GM23248 (cell line): ENCODE measurements around the gene TNS3.

ENCODE experiments used
- EZH2 ChIP-seq: fragments of 200-600 bp; sonication (generic); IDR thresholded peaks from 2 replicates; pipeline ENCODE4 v1.6.1; 2018; ENCODE audit warnings: antibody characterized with exemption, mild to moderate bottlenecking; ENCODE audit not compliant: insufficient read depth, poor library complexity, severe bottlenecking
- EZH2phosphoT487 ChIP-seq: fragments of 200-600 bp; sonication (generic); IDR thresholded peaks from 2 replicates; pipeline ENCODE4 v1.6.1; 2018; ENCODE audit warnings: antibody characterized with exemption, moderate library complexity, mild to moderate bottlenecking, low read depth; ENCODE audit not compliant: insufficient read depth

- TF ChIP-seq EZH2: no peak
- TF ChIP-seq EZH2phosphoT487: no peak
These were observed 157.4 kb downstream of the TNS3 start for GRCh38 chr7:47424523-47424922.
